Measurements from ENCODE around the gene KLHL30.

Gene KLHL30

DNA sequence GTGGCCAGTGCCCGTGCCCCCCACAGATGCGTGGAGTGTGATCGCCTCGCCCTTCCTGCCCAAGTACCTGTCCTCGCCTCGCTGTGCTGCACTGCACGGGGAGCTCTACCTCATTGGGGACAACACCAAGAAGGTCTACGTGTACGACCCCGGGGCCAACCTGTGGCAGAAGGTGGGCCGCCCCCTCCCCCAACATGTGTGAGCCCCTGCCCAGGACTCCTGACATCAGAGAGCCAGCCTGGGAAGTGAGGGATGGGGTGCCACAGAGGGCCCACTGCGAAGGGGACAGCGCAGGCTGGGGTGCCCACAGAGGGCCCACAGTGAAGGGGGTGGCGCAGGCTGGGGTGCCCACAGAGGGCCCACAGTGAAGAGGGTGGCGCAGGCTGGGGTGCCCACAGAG is 10.5 kb downstream of the KLHL30 start:
- no peak for DNase-seq

DNA sequence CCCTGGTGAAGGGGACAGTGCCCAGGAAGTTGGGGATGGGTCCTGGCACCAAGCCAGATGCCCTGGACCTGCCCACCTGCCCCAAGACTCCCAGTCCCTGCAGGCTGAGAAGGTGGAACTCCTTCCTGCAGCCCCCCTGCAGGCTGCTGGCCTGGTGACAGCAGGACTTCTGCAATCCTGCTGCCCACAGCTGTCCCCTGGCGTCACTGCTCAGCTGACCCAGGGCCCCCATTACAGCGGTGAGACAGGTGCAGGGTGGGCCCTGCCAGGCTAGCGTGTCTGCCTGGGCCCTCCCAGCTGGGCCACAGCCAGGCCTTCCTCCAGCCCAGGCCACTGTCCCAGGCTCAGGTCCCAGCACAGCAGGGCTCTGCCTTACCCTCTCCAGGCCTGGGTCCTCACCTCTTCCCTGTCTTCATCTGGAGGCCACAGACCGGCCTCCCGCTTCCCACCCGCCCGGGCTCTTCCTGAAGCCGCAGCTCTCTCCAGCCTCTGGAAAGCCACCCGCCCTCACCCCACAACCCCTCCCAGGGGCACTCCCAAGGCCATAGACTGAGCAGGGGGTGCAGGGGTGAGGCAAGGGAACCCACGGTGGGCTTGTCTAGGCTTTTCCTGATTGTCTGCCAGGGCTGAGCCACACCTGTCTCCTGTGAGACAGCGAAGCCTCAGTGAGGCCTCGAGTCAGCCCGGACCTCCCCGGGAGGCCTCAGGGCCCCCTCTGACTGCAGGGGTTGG is 11.5 kb downstream of the KLHL30 start:
- no peak for DNase-seq

DNA sequence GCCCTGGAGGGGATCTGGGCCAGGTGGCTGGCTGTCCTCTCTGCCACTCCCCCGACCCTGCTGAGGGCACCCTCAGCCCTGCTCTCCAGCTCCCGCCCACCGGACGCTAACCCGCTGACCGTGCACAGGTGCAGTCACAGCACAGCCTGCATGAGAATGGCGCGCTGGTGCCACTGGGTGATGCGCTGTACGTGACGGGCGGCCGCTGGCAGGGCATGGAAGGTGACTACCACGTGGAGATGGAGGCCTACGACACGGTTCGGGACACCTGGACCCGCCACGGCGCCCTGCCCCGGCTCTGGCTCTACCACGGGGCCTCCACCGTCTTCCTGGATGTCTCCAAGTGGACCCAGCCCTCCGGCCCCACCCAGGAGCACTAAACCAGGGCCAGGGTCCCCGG is 12.2 kb downstream of the KLHL30 start:
- DNase-seq: no peak

DNA sequence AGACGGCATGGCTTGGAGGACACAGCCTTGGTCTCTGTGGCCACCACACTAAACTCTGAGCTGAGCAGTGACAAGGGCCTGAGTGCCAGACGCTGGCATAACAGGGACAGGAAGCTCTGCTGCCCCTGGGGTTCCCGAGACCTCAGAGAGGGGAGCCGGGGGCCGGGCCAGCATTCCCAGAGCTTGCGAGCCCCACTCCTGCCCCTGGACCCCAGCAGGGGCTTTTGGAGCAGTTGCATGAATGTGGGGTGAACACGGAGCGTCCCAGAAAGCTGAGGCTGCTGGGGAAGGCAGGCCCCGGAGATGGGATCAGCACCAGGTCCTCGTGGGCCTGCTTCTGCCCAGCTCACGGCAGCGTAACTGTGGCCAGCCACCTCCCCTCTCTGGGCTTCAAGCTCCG is 12.7 kb downstream of the KLHL30 start:
- DNase-seq: no peak

DNA sequence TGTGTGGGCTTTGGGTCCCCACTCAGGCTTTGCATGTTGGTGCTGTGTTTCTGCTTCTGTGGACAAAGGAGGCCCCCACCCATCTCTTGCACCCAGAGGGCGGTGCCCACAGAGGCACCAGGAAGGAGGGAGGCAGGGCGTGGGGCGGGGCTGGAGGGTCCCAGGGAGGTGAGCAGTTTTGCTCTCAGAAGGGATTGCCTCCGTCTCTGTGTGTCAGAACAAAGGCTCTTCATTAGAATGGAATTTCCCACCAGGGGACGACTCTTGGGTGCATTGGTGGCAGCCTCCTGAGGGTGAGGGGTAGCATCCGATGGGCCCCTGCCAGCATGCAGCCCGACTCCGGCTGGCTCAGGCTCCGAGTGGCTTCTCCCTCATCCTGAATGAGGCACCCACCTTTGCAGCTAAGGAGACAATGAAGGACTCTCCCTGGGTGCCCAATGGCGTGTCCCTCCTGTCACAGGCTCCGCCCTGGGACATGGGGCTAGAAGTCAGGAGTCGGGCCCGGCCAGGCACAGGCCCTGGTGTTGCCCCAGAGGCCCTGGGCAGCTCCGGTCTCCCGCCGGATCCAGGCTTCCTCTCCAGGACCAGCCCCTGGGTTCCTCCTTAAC is 13.3 kb downstream of the KLHL30 start:
- DNase-seq: no peak

DNA sequence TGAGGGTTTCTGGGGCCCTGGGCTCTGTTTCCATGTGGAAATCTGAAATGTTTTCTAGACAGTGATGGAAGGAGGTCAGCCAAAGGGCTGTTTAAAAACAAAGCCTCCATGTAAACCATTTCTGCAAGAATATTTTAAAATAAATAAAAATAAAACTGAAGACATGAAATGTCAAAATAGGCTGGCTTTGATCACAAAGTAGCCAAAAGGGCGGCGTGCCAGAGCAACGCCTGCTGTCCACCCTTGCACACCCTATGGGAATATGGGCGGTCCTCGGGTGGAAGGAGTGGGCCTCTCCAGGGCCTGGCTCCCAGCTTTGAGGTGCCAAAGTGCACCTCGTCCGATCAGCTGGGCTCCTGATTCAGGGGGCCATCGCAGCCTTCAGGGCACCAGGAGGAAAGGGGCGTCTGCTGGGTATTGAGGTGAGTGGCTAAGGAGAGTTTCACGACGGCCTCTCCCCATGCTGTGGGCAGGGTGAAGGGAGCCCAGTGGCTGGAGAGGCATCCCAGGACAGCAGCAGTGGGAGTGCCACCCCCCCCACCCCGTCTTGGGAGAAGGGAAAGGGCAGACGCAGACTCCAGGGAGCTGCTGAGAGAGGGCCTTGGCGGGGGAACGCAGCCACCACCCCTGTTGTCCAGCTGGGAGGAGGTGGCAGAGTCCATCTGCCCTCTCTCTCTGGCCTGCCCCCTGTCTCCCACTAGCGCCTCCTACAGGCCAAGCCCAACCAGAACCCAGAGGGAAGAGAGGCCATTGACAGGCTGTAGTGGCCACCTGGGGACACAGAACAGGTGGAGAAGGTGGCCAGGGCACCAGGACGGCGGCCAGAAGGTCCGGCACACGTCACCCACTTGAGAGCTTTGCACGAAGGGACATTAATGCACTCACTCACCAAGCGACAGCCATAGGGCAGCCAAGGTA is 14.6 kb downstream of the KLHL30 start:
- DNase-seq: no peak

DNA sequence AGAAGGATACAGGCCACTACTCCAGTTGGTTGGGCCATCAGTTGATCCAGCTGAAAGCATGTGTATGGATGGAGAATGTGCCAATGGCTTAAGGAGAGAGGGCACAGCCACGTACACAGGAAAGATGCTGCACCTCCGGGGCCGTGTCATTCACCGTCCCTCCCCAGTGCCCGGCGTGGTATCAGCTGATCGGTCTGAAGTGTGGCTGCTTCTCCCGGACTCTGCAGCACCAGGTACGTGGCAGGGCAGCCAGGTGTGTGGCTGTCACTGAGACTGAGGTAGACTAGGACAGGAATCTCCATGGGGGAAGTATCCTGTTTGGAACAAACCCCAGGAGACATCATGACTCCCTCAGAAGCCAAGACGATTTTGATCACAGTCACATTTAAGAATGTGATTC is 16.1 kb downstream of the KLHL30 start:
- DNase-seq: no peak

DNA sequence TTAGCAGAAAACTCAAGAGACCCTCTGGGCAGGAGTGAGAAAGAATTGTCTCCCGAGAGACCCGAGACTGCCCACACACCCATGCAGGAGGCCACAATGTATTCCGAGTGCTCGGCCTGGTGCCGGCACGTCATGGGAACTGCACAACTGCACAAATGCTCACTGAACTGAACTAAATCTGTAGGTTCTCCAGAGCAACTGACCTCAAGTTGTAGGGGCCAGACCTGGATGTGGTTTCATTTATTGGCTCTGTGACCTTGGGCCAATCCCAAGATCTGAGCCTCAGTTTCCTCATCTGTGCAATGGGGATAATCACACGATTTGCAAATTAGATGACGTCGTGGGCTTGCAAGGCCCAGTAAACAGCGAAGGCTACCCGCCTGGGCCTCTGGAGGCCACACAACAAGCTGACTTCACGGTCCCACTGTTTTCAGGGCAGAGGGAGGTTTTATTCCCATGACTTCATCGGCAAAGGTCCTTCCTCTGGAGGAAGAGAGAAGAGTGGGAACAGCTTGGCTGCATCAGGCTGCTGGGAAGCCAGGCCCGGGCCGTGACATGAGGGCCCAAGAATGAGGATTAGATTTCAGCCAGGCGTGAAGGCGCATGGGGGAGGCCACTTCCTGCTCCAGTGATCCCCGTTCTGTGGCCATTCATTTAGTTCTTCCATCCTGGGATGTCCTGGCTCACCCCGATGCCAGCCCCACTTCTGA is 16.7 kb downstream of the KLHL30 start:
- DNase-seq: no peak

DNA sequence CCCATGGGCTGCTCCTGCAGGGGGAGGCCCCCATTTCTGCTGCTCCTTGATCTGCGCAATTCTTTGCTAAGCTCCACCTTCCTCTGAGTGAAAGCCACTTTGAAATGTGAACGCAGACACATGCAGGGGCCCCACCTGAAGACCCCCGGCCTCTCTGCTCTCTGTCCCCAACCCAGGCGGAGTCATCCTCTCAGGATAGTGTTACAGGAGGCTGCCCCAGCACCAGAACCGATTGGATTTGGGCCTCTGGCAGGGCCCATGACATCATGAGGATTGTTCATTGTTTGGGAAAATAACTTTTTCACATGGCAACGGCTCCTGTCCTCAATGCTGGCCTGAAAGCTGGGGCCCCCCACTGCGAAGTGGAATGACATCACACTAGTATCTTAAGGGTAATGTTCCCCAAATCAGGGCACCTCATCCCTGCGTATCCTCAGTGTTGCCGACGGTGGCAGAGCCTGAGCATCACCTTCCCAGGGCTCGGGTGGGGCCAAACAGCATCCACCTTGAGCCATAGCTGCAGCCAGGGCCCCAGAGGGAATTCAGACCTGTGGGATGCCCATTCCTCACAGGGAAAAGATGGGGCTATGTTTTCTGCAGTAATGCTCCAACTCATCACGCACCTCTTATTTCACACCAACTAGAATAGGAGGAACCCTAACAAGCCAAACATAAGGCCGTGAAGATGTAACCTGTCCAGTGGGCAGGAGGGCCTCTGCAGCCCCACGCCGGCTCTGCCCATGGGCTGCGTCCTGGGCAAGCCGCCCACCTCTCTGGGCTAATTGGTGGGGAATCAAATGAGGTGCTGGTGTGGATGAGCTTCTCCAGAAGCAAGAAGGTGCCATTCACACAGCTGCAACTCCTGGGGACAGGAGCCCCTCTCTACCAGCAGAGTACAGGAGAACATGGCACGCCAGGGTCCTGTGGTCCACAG is 17.6 kb downstream of the KLHL30 start:
- no peak for DNase-seq

DNA sequence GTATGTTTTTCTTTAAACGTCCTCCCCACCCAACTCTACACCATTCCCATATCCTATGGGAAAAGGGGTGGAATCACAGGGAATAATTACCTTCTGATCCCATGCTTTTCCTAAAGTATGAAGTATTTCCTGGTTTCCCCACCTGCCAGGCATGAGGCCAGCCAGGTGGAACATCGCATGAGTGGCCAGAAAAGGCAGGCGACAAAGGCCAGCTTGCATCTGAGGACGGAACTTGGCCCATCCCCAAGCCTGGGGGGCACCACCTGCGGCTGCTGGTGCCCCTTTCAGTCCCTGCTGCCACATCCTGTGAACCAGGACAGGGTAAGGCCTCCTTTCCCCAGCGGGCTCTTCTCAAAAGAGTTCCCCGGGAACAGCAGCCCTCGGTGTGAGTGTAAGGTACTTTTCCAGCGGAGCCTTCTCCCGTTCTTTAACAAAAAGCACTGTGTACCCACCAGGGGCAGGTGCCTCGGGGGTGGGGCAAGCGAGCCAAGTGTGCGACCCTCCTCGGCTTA is 19.1 kb downstream of the KLHL30 start:
- DNase-seq: no peak

DNA sequence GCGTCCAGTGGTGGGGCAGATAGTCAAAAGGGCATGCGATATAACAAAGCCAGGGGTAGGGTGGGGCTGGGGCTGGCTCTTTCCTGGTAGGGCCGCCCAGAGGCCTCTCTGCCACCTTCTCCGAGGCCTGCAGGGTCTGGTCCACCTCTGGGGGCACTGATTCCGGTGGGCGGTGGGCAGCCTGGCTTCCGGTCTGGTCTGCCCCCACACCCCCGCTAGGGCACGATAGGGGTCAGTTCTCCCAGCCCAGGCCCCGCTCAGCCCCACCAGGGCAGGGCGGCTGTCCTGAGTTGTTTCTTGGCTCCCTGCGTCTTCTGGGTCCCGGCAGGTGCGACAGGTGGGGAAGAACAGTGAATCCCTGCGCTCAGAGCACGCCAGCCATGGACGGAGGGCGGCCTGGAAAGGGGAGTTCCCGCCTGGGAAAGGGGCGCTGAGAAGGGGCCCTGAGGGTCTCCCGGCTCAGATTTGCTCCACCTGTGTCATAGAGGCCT is 19.6 kb downstream of the KLHL30 start:
- DNase-seq: no peak

DNA sequence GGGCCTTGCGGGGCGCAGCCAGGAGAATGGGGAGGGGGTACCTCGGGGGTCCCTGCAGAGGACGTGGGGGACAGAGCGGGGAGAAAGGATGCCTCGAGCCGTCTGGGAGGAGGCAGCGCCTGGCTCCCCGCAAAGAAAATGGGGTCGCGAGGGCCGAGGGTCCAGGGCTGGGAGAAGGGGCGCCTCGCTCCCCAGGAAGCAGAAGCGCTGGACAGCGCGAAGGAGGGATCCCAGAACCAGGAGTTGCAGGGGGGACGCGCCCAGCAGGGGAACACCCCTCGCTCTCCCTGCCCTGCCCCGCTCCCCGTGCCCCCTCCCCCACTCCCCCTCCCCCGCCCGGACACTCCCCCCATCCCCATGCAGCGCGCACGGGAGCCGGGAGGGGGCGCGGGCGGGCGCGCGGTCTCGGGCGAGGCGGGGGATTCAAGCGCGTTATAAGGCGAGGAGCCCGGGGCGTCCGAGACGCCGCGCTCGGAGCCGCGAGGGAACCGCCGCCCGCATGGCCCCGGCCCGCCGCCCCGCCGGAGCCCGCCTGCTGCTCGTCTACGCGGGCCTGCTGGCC is 20.1 kb downstream of the KLHL30 start, which contains the start of gene ERFE:
Gene ERFE (plus strand): TSS at position 462 of the 562 bp plus-strand sequence. CDS start 38 bp downstream, at position 500.
- DNase-seq: peak in 1 of 2 donors; percentile 54

DNA sequence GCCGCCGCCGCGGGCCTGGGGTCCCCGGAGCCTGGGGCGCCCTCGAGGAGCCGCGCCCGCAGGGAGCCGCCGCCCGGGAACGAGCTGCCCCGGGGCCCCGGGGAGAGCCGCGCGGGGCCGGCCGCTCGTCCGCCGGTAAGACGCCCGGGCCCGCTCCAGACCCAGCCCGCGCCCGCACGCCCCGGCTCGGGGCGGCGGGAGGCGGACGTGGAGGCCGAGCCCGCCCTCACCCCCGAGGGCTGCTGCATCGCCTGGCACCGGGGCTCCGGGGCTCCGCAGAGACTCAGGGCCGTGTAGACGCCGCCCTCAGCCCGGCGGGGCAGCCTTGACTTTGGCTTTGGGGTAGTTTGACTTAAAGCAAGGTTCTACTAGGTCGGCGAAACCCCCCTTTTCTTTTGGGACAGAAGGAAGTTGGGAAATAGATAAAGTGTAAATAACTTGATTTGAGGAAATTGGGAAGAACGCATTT is 20.6 kb downstream of the KLHL30 start:
- DNase-seq: peak in 1 of 2 donors; percentile 18

DNA sequence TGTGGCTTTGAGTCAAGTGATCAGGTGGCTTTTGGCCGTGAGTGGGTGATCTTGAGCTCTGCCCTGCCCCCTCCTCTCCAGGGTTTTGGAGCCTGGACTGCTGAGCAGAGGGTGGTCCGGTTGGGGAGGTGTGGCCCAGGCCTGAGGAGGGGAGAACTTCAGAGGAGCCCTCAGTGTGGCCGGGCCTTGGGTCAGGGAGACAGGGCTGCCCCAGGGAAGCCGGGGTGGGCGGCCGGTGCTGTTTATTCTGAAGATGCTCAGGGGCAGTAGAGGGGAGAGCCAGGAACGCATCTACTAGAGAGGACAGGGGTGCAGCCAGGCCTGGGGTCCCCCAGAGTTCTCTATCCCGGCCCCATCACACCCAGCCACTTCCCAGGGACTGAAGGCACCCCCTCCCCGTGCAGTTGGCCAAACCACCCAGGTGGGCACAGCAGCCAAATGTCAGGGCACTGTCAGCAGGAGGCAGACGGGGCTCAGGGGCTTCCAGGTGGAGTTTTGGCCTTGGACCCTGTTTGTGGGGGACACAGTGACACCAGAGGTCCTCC is 21.3 kb downstream of the KLHL30 start:
- no peak for DNase-seq

DNA sequence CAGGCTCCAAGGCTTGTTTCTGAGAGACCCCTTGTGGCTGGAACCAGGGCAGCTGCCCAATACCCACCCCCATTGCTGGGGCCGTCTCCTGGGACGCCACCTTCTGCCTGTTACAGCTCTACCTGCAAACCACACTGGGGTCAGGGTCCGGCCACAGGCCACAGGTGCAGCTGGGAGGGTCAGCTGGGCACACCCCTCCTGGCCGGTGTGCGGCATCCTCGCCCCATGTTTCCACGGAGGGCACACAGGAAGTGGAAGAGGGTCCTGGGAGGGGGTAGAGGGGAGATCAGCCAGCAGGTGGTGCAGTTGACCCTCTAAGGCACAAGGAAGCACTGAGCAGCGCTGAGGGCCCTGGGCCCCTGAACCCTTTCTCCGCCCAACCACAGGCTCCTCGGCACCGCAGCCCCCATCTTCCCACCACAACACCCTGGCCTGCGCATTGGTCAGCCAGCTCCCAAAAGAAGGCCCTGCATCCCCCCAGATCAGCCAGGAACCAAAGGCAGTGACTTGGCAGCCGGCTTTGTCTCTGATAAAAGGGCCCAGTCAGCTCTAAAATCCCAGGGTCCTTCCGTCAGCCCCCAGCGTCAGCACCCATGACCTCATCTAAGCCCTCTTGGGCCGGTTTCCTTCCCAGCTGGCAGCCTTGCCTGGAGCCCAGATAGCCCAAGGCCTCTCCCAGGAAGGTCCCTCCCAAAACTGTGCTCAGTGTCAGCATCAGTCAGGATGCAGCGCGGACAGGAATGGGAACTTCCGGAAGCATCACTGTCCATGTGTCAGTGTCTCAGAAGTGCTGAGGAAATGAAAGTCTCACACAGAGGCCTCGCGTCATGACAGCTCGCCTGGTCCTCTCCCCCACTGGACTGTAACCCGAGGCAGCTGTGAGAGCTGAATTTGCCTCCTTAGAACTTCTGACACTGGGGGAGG is 22.0 kb downstream of the KLHL30 start:
- DNase-seq: peak; percentile 24 to 33

DNA sequence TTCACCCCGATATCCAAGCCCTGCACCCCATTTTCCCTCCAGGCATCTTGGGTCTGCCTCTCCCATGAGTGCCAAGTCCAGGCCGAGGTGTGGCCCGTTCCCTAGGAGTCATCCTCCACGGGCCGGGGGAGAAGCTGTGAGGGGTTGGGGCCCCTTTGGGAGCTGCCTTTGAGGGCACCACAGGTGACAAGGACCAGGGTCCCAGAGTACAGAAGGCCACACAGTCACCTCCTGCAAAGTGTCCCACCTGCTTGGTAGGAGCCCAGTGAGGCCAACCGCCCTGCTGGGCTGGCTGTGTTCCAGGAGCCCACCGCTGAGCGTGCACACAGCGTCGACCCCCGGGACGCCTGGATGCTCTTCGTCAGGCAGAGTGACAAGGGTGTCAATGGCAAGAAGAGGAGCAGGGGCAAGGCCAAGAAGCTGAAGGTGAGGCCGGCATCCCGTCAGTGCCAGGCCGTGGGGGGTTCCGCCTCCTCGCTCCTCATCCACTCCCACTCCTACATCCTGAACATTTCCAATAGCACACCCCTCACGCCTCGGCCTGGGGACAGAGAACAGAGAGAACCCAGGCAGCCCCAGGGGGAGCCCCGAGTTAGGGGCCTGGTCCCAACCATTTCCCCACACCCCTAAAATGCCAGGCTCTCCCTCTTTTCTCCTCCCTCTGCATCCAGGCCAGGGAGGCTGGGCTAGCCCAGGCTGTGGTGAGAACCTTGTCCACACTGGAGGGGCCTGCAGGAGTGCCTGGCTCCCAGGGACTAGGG is 23.0 kb downstream of the KLHL30 start:
- no peak for DNase-seq

DNA sequence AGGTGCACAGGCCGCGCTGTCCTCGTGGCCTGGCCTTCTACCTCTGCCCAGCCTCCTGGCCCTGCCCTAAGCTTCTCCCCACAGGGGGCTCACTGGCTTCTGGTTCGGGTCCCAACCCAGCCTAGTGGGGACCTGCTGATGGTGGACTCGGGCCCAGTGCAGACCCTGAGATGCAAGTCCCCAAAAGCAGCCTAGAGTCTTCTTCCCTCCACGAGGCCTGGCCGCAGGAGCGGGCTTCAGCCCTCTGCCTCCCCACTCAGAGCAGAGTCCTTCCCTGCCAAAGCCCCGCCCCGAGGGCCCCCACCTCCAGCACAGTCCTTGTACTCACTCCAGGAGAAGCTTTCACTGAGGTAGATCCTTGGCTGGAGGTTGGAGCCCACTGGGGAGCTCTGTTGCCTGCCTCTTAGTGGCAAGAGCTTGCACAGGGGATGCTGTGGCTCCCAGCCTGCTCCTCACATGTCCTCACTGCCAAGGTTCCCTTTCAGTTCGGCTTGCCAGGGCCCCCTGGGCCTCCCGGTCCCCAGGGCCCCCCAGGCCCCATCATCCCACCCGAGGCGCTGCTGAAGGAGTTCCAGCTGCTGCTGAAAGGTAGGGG is 23.9 kb downstream of the KLHL30 start:
- no peak for DNase-seq

DNA sequence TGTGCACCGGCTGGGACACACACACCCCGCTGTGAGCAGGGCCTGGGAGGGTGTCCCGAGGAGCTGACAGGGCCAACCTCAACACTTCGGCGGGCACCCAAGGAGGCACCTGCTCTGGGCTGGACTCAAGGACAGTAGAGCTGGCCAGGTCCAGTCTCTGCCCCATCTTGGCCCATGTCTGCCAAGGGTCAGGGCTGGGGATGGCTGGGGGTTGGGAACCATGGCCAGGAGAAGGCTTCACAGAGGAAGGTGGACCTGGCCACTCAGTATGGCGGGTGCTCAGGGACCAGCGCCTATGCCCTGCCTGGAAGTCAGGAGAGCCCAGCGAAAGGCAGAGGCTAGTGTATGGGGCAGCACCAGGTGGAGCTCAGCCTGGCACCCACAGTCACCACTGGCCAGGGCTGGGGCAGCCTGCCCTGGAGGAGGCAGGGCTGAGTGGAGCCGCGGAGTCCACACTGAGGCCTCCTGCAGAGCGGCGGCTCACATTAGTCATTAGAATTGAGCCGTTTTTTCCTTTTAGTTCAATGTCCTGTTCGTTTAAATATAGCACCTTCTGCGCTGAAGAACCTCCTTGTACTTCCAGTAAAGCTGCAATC is 24.5 kb downstream of the KLHL30 start:
- DNase-seq: no peak
